H1 (cell line): ENCODE data around the gene DLEC1. TPM values are rescaled to one million over a fixed set of nuclear protein-coding genes. Genes with fewer than 3 reads are reported as not detected.
"Not testable (repeated sequence)": the region's sequence is repeated elsewhere in the genome, so short reads cannot be mapped to it uniquely, and the experiment has no call there.

Experiments used
- CTCF ChIA-PET: fragments of 300-600 bp; sonication (Branson Sonifier 250); formaldehyde crosslinking; loops from one replicate; lab custom pipeline; 2021; ENCODE audit not compliant: partially characterized antibody; lab: Charles Lee
- POLR2A ChIA-PET: fragments of 300-600 bp; sonication (Branson Sonifier 250); formaldehyde crosslinking; loops from one replicate; lab custom pipeline; 2021; ENCODE audit warnings: inconsistent platforms; ENCODE audit not compliant: partially characterized antibody; lab: Charles Lee
- DNase-seq, 2 experiments: peaks; one replicate each; pipeline versions ENCODE4 v3.0.0 to v3.0.0-alpha.2; 2010 to 2022; ENCODE audit warnings: low spot score in 2 of 2, low read depth in 1 of 2, mixed read lengths in 1 of 2
- FAIRE-seq: peaks from 2 replicates; lab custom pipeline; 2011; peaks lifted over from hg19 to GRCh38; lab: Jason Lieb, UNC
- H2AFZ ChIP-seq: 2 replicates; pipeline ENCODE4 v1.8.1; 2012; ENCODE audit warnings: low read length, inconsistent platforms
- H2AK5ac ChIP-seq: 2 replicates; pipeline ENCODE4 v1.6.1; 2013; ENCODE audit warnings: low read depth, low read length
- H2BK120ac ChIP-seq: replicated peaks from 2 replicates; pipeline ENCODE3; 2013; ENCODE audit warnings: low read depth, low read length, inconsistent platforms
- H2BK12ac ChIP-seq: 2 replicates; pipeline ENCODE4 v1.6.1; 2013; ENCODE audit warnings: low read depth, low read length
- H2BK15ac ChIP-seq: 2 replicates; pipeline ENCODE4 v1.6.1; 2013; ENCODE audit warnings: low read length
- H2BK20ac ChIP-seq: 2 replicates; pipeline ENCODE4 v1.6.1; 2013; ENCODE audit warnings: low read length
- H2BK5ac ChIP-seq: 2 replicates; pipeline ENCODE4 v1.6.1; 2013; ENCODE audit warnings: low read depth, low read length
- H3K14ac ChIP-seq: 2 replicates; pipeline ENCODE4 v1.6.1; 2013; ENCODE audit warnings: inconsistent platforms; ENCODE audit not compliant: insufficient read length
- H3K18ac ChIP-seq: 2 replicates; pipeline ENCODE4 v1.6.1; 2013; ENCODE audit warnings: low read length; ENCODE audit errors: extremely low read depth
- H3K23ac ChIP-seq: 2 replicates; pipeline ENCODE4 v1.6.1; 2013; ENCODE audit warnings: inconsistent platforms; ENCODE audit not compliant: insufficient read length
- H3K23me2 ChIP-seq: 2 replicates; pipeline ENCODE4 v1.6.1; 2013; ENCODE audit warnings: low read depth, low read length
- H3K27ac ChIP-seq: 2 replicates; pipeline ENCODE4 v1.6.1; 2011; ENCODE audit warnings: low read depth, low read length, inconsistent platforms
- H3K27me3 ChIP-seq, 4 experiments: replicated peaks in 1 of 4; 1 replicate in 1 of 4; 2 replicates in 3 of 4; pipeline versions ENCODE4 v1.6.1 to v1.8.1; 2011 to 2013; ENCODE audit warnings: low read length in 3 of 4, mild to moderate bottlenecking in 3 of 4, inconsistent platforms in 2 of 4, mixed read lengths in 2 of 4, moderate library complexity in 1 of 4; ENCODE audit not compliant: control insufficient read depth in 3 of 4, insufficient read depth in 3 of 4; ENCODE audit errors: extremely low read depth in 1 of 4
- H3K36me3 ChIP-seq, 4 experiments: 2 replicates each; pipeline versions ENCODE4 v1.6.1 to v1.8.1; 2011 to 2013; ENCODE audit warnings: mild to moderate bottlenecking in 4 of 4, low read length in 3 of 4, moderate library complexity in 2 of 4, control low read depth in 1 of 4, inconsistent platforms in 1 of 4; ENCODE audit not compliant: insufficient read depth in 4 of 4, control insufficient read depth in 2 of 4
- H3K4ac ChIP-seq: replicated peaks from 2 replicates; pipeline ENCODE3; 2013; ENCODE audit warnings: low read length, low read depth, mixed read lengths, inconsistent platforms; ENCODE audit not compliant: insufficient read length
- H3K4me1 ChIP-seq, 4 experiments: replicated peaks in 1 of 4; 1 replicate in 1 of 4; 2 replicates in 3 of 4; pipeline versions ENCODE4 v1.6.1 to v1.8.1; 2011 to 2013; ENCODE audit warnings: low read length in 3 of 4, inconsistent platforms in 2 of 4, mixed read lengths in 1 of 4; ENCODE audit not compliant: insufficient read depth in 4 of 4, control insufficient read depth in 3 of 4
- H3K4me2 ChIP-seq, 2 experiments: 2 replicates each; pipeline versions ENCODE4 v1.6.1 to v1.8.1; 2011 to 2013; ENCODE audit warnings: low read depth in 2 of 2, low read length in 2 of 2, control low read depth in 1 of 2, inconsistent platforms in 1 of 2, mild to moderate bottlenecking in 1 of 2; ENCODE audit not compliant: insufficient read depth in 1 of 2
- H3K4me3 ChIP-seq, 4 experiments: fragments of 200-600, 300-600 bp in 1 of 4; sonication (generic), shearing (Covaris generic), sonication (Bioruptor Twin) in 1 of 4; 2 replicates each; pipeline versions ENCODE4 v1.5.1 to v1.8.1; 2011 to 2016; ENCODE audit warnings: low read length in 4 of 4, low read depth in 3 of 4, control low read depth in 2 of 4, inconsistent platforms in 2 of 4, mild to moderate bottlenecking in 2 of 4, mixed read lengths in 1 of 4, moderate library complexity in 1 of 4; ENCODE audit not compliant: insufficient read depth in 2 of 4; ENCODE audit errors: extremely low read depth in 1 of 4
- H3K56ac ChIP-seq: replicated peaks from 2 replicates; pipeline ENCODE3; 2013; ENCODE audit warnings: low read depth, mild to moderate bottlenecking, mixed read lengths, low read length, inconsistent platforms; ENCODE audit not compliant: insufficient read length
- H3K79me1 ChIP-seq: 2 replicates; pipeline ENCODE4 v1.6.1; 2013; ENCODE audit warnings: low read depth, low read length, control low read depth
- H3K79me2 ChIP-seq, 2 experiments: 2 replicates each; pipeline versions ENCODE4 v1.6.1 to v1.8.1; 2012 to 2013; ENCODE audit warnings: low read length in 2 of 2, mild to moderate bottlenecking in 2 of 2, inconsistent platforms in 1 of 2; ENCODE audit not compliant: insufficient read depth in 2 of 2, control insufficient read depth in 1 of 2
- H3K9ac ChIP-seq, 4 experiments: replicated peaks in 1 of 4; 1 replicate in 1 of 4; 2 replicates in 3 of 4; pipeline versions ENCODE4 v1.6.1 to v1.8.1; 2011 to 2013; ENCODE audit warnings: low read depth in 3 of 4, low read length in 3 of 4, control low read depth in 2 of 4, mild to moderate bottlenecking in 2 of 4, moderate library complexity in 2 of 4, inconsistent platforms in 1 of 4; ENCODE audit errors: extremely low read depth in 1 of 4
- H3K9me3 ChIP-seq, 2 experiments: 2 replicates each; pipeline versions ENCODE4 v1.6.1 to v1.8.1; 2012 to 2013; ENCODE audit warnings: mild to moderate bottlenecking in 2 of 2, moderate library complexity in 2 of 2, control low read depth in 1 of 2, inconsistent platforms in 1 of 2, low read depth in 1 of 2, low read length in 1 of 2, mixed read lengths in 1 of 2; ENCODE audit not compliant: insufficient read depth in 2 of 2
- H4K20me1 ChIP-seq, 2 experiments: replicated peaks in 1 of 2; 2 replicates each; pipeline versions ENCODE3 to v1.8.1; 2011 to 2013; ENCODE audit warnings: inconsistent platforms in 2 of 2, low read length in 2 of 2, mild to moderate bottlenecking in 1 of 2; ENCODE audit not compliant: insufficient read depth in 2 of 2, control insufficient read depth in 1 of 2
- H4K5ac ChIP-seq: 2 replicates; pipeline ENCODE4 v1.6.1; 2013; ENCODE audit warnings: low read length, low read depth, mixed read lengths, inconsistent platforms; ENCODE audit not compliant: insufficient read length
- H4K8ac ChIP-seq: 2 replicates; pipeline ENCODE4 v1.8.0; 2013; ENCODE audit warnings: mild to moderate bottlenecking, moderate library complexity, low read length, inconsistent platforms; ENCODE audit not compliant: insufficient read depth; ENCODE audit errors: extremely low read depth
- H4K91ac ChIP-seq: replicated peaks from 2 replicates; pipeline ENCODE3; 2013; ENCODE audit warnings: low read length, mixed read lengths, inconsistent platforms; ENCODE audit not compliant: insufficient read length
- polyA plus RNA-seq, 7 experiments: library from polyadenylated mRNA; depleted of rRNA in 3 of 7; stranded (reverse) in 5 of 7; unstranded in 2 of 7; fragments of >200 nt in 5 of 7; fragments of 200-250 nt in 2 of 7; gene quantifications; 1 replicate in 5 of 7; 2 replicates in 1 of 7; 4 replicates in 1 of 7; pipeline versions ENCODE4 v1.2.1 to v1.2.3, GENCODE V29; 2011 to 2013; ENCODE audit warnings: missing spikeins in 2 of 7, mixed read lengths in 2 of 7
- total RNA-seq: library from RNA; stranded (reverse); fragmentation: NEBNext Ultra II Directional; extraction: Animal tissue kit (Norgen Biotek cat#: 25700); gene quantifications from 2 replicates; pipeline ENCODE4 v1.2.1, GENCODE V29; 2021

Gene DLEC1
- total and polyA plus RNA-seq, 2 of the 8 experiments (the other 6 are each of a cell fraction or from before 2014, with no cell fraction given), result 0.26 to 0.76 TPM

DNA sequence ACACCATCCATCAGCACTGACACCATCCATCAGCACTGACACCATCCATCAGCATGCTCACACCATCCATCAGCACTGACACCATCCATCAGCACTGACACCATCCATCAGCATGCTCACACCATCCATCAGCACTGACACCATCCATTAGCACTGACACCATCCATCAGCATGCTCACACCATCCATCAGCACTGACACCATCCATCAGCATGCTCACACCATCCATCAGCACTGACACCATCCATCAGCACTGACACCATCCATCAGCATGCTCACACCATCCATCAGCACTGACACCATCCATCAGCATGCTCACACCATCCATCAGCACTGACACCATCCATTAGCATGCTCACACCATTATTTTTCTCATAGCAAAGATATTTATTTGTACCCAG, 48.3 kb downstream of the DLEC1 start:
- ChIA-PET POLR2A (interaction anchor here (0.9 kb wide), 1 partner anchor 48 kb away, joined by 3 read pairs; the partner anchor contains the start of gene DLEC1), CTCF (interaction anchor here (0.7 to 1.6 kb wide), 3 partner anchors 15 to 86 kb away, joined by 3 to 4 read pairs (median 4); no protein-coding TSS in a partner anchor)
- not testable (repeated sequence) for H3K9me3 ChIP-seq, H3K14ac ChIP-seq, H4K20me1 ChIP-seq, FAIRE-seq, H3K4me2 ChIP-seq, H2BK120ac ChIP-seq, H2BK20ac ChIP-seq, H3K23me2 ChIP-seq, H3K4me3 ChIP-seq, H3K56ac ChIP-seq, H3K4ac ChIP-seq, H3K27me3 ChIP-seq, H2AK5ac ChIP-seq, H3K36me3 ChIP-seq, H2BK12ac ChIP-seq, H4K8ac ChIP-seq, H3K9ac ChIP-seq, H3K18ac ChIP-seq, DNase-seq, H3K23ac ChIP-seq, H2BK5ac ChIP-seq, H2AFZ ChIP-seq, H4K91ac ChIP-seq, H3K4me1 ChIP-seq, H3K79me1 ChIP-seq, H3K79me2 ChIP-seq, H3K27ac ChIP-seq, H4K5ac ChIP-seq, H2BK15ac ChIP-seq
